ENCODE results near the gene VPS41.

GRCh38 chr7:38716397-38716796, 192.6 kb downstream of the VPS41 start:
- TF ChIP-seq POLR2A (IDR thresholded peaks at IDR 0.05) = no peak
- TF ChIP-seq, protein P1, sequence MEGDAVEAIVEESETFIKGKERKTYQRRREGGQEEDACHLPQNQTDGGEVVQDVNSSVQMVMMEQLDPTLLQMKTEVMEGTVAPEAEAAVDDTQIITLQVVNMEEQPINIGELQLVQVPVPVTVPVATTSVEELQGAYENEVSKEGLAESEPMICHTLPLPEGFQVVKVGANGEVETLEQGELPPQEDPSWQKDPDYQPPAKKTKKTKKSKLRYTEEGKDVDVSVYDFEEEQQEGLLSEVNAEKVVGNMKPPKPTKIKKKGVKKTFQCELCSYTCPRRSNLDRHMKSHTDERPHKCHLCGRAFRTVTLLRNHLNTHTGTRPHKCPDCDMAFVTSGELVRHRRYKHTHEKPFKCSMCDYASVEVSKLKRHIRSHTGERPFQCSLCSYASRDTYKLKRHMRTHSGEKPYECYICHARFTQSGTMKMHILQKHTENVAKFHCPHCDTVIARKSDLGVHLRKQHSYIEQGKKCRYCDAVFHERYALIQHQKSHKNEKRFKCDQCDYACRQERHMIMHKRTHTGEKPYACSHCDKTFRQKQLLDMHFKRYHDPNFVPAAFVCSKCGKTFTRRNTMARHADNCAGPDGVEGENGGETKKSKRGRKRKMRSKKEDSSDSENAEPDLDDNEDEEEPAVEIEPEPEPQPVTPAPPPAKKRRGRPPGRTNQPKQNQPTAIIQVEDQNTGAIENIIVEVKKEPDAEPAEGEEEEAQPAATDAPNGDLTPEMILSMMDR (IDR thresholded peaks at IDR 0.05) = no peak
